CD4-positive, alpha-beta T cell treated with Interleukin-17A for 1 hour (primary cell): Measurements from ENCODE around the gene STYXL1.

Experiments
- DNase-seq: peaks from one replicate; pipeline ENCODE4 v3.0.0-alpha.2; 2020

The STYXL1 gene

DNA sequence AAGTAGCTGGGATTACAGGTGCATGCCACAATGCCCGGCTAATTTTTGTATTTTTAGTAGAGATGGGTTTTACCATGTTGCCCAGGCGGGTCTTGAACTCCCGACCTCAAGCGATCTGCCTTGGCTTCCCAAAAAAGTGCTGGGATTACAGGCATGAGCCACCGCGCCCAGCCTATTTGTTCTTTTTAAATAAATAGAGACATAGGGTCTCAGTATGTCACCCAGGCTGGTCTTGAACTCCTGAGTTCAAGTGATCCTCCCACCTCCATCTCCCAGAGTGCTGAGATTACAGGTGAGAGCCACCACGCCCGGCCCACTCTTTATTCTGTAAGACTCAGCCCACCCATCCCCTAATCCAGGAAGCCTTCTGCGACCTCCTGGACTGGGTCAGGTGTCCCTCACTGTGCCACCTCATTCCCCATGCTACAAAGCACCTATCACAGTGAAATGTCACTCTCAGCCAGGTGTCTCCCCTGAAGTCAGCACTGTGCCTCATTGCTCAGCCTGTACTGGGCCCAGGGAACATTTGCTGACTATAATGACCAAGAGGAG, 56.2 kb downstream of the STYXL1 start:
- DNase-seq = no peak

DNA sequence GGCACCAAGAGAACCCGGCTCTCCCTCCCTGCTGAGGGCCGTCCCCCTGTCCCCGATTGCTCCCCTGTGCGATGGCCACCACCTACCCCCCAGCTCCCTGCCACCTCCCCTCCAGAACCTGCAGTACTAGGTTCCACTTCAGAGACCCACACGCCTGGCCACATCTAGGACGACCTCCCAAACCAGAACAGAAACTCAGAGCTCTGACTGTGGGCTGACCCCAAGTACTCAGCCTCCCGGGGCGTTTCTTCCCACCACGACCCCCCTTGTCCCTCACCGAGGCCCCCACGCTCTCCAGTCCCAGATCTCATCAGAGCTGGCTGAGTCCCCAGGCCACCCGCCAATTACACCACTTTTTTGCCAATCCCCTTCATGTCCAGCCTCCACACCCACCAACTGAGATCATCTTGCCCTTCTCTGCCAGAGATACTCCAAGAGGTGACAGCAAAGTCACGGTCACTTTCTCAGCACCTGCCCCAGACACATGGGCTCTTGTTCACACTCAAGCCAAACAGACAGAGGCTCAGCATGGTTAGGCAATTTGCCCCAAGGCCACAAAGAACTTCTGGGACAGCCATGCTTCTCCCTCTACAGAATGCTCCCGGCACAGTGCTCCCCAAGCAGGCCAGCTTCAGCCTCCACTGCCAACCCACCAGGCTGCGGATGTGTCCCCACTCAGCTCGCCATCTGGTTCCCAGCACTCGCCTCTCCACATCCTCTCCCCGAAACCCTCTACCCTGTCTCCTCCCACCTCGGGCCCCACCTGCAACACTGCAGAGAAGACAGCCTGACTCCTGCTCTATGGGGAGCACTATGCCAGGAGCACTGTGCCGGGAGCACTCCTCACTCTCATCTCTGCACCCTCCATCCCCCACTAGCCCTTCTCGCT, 58.1 kb downstream of the STYXL1 start:
- DNase-seq = no peak

DNA sequence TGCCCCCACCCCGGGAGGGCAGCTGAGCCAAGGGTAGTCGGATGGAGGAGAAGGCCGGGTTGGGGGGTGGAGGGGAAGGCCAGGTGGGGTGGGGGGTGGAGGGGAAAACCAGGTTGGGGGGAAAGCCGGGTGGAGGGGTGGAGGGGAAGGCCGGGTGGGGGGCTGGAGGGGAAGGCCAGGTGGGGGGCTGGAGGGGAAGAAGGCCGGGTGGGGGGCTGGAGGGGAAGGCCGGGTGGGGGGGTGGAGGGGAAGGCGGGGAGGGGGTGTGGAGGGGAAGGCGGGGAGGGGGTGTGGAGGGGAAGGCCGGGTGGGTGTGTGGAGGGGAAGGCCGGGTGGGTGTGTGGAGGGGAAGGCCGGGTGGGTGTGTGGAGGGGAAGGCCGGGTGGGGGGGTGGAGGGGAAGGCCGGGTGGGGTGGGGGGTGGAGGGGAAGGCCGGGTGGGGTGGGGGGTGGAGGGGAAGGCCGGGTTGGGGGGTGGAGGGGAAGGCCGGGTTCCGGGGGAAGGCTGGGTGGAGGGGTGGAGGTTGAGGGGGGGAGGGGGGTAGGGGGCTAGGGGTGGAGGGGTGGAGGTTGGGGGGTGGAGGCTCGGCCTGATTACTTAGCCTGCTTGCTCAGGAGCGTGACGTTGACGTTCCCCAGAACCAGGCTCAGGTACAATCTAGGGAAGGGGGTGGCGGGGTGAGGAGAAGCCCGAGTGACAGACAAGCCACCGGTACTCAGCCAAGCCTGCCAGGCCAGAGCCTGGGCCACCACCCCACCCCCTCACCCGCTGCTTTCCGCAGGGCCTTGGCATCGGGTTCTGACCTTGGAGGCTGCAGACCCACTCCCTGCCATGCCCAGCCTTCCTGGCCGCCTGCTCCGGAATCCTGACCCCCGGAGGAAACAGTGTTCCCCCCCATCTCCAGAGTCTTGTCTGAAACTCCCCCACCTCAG, 59.0 kb downstream of the STYXL1 start:
- no peak for DNase-seq

- DNase-seq = no peak
Measured at GRCh38 chr7:75987805-75988567, 59.8 kb downstream of the STYXL1 start.

DNA sequence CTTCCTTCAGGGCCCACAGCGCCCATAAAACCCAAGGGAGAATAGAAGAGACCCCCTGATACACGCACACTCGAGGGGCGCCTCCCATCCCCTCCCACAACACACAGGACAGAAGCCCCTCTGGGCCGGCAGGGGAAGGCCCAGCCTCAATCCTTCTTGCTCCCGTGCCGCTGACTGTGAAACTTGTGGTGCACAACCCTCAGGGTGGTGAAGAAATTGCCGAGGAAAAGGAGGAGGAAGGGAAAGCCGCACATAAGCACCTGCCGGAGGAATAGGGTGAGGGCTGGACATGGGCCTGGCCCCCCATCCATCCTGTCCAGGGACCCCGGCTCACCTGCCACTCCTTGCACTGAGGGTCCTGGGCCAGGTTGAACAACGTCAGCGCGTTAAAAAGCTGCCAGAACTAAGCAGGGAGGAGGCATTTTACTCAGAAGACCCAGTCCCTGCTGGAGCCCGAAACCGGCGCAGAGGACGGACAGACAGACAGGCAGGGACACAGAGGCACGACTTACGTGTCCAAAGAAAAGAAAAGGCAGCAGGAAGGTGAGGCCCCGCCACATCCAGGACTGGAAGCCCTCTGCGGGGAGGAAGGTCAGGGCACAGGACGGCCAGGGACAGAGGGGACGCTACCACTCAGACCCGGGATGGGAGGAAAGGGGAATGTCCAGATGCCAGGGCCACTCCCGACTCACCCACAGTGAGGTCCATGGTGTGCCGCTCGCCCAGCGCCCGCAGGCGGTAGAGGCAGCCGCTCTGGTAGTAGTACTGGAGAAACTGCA, 60.6 kb downstream of the STYXL1 start:
- no peak for DNase-seq

DNA sequence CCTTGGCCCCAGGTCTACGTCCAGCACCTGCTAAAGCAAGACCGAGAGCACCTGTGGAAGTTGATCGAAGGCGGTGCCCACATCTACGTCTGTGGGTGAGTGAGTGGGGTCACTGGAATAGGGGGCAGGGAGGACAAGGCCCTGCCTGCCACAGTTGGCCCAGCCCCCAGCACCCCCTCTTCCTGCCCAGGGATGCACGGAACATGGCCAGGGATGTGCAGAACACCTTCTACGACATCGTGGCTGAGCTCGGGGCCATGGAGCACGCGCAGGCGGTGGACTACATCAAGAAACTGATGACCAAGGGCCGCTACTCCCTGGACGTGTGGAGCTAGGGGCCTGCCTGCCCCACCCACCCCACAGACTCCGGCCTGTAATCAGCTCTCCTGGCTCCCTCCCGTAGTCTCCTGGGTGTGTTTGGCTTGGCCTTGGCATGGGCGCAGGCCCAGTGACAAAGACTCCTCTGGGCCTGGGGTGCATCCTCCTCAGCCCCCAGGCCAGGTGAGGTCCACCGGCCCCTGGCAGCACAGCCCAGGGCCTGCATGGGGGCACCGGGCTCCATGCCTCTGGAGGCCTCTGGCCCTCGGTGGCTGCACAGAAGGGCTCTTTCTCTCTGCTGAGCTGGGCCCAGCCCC, 61.5 kb downstream of the STYXL1 start:
- DNase-seq = no peak

- DNase-seq = no peak
Measured at GRCh38 chr7:75985518-75986146, 62.2 kb downstream of the STYXL1 start.

GRCh38 chr7:75985009-75985517, 62.7 kb downstream of the STYXL1 start:
- DNase-seq = no peak

GRCh38 chr7:75984130-75985008, 63.4 kb downstream of the STYXL1 start:
- DNase-seq = no peak

- no peak for DNase-seq
Measured at GRCh38 chr7:75983471-75984129, 64.2 kb downstream of the STYXL1 start.

DNA sequence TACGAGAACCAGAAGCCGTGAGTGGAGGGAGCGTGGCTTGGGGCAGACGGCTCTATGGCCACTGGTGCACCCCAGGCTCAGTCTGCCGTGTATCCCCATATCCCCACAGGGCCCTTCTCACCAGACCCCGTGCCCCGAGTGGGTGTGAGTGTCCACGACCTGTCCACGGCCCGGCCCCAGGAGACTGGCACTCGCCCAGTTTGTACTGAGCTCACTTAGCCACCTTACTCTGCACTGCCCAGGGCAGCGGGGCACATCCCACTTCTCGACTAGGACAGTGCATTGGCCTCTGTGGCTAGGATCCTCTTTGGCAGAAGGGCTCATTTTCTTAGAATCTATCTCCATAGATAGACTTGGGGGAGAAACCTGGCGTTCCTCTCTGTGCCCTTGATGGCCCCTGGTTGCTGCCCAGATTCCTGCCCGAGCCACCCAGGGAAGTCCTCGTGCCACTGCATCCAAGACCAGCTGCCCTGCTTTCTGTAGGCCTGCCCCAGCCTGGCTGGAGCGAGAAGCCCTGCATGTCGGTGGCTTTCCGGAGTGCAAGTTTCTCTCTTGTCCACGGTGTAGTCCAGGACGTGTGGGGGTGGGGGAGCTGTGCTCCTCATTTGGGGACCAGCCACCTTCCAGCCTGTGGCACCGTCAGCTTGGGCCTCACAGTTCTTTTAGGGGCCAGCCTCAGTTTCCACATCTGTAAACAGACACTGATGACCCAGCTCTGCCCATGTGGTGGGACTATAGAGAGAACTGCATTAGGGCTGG, 65.3 kb downstream of the STYXL1 start:
- no peak for DNase-seq

GRCh38 chr7:75981453-75982305, 66.1 kb downstream of the STYXL1 start:
- no peak for DNase-seq

GRCh38 chr7:75981203-75981452, 66.7 kb downstream of the STYXL1 start:
- no peak for DNase-seq

- no peak for DNase-seq
Measured at GRCh38 chr7:75980430-75981202, 67.2 kb downstream of the STYXL1 start.

GRCh38 chr7:75979759-75980429, 67.9 kb downstream of the STYXL1 start:
- DNase-seq = no peak

GRCh38 chr7:75977743-75978142, 70.1 kb downstream of the STYXL1 start:
- DNase-seq = no peak
